ENCODE data around the gene PPARGC1A. TPM values are rescaled to one million over a fixed set of nuclear protein-coding genes. Genes with fewer than 3 reads are reported as not detected.

The PPARGC1A gene
- total RNA-seq, 2 donors from 2014 or later, result 8.9 to 10.2 TPM

DNA sequence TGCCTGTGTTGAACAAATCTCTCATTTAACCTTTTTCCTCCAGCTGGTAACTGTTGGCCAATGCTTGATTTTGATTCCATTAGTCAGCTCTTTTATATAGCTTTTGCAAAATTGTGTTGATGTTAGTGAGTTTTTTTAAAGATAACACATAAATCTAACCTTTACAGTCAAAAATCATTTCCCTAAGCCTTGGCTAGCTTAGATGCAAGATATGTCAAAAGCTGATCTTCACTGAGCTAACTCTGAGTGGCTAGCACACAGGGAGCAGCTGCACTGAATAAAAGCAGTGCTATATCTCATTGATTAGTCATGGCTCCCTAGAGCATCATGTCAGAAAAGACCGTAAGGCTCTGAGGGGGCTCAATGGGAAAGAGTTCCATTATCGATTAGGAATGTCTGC, 78.7 kb downstream of the PPARGC1A start:
- 58 to 90% methylated on average over 2 of the region's 2 CpGs for WGBS, 2 experiments (ENCODE audit: insufficient coverage in 1 of 2, insufficient read length in 1 of 2)
- peaks cover 3% of the 10 kb centered on the region for H3K4me1 Mint-ChIP-seq
- no peak for DNase-seq
- H3K27ac Mint-ChIP-seq, result no peak overlapping the region
- no peak overlapping the region for H3K4me3 Mint-ChIP-seq
- H3K4me1 ChIP-seq (ENCODE audit: control insufficient read depth, insufficient read depth, low read length), result no peaks in the 10 kb centered on the region
- H3K36me3 ChIP-seq (ENCODE audit: control insufficient read depth, insufficient read depth, low read length), result no peaks in the 10 kb centered on the region
- H3K27me3 ChIP-seq (ENCODE audit: control insufficient read depth, insufficient read depth, low read length, poor library complexity, severe bottlenecking), result no peaks in the 10 kb centered on the region
- no peak overlapping the region for H3K4me3 ChIP-seq (ENCODE audit: low read length)
- H3K9ac ChIP-seq (ENCODE audit: extremely low read depth, low read length, poor library complexity, severe bottlenecking), result no peak overlapping the region
- H3K9me3 Mint-ChIP-seq, result no peaks in the 10 kb centered on the region
- peaks cover 7% of the 10 kb centered on the region for H3K36me3 Mint-ChIP-seq (ENCODE audit: low read depth)
- no peaks in the 10 kb centered on the region for H3K27me3 Mint-ChIP-seq (ENCODE audit: insufficient read depth)
- no peaks in the 10 kb centered on the region for H3K9me3 ChIP-seq (ENCODE audit: control insufficient read depth, low read length)
- peak overlapping the region; percentile 44 for H3K27ac ChIP-seq (ENCODE audit: low read depth, low read length)
- TF ChIP-seq, protein P1, sequence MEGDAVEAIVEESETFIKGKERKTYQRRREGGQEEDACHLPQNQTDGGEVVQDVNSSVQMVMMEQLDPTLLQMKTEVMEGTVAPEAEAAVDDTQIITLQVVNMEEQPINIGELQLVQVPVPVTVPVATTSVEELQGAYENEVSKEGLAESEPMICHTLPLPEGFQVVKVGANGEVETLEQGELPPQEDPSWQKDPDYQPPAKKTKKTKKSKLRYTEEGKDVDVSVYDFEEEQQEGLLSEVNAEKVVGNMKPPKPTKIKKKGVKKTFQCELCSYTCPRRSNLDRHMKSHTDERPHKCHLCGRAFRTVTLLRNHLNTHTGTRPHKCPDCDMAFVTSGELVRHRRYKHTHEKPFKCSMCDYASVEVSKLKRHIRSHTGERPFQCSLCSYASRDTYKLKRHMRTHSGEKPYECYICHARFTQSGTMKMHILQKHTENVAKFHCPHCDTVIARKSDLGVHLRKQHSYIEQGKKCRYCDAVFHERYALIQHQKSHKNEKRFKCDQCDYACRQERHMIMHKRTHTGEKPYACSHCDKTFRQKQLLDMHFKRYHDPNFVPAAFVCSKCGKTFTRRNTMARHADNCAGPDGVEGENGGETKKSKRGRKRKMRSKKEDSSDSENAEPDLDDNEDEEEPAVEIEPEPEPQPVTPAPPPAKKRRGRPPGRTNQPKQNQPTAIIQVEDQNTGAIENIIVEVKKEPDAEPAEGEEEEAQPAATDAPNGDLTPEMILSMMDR (conservative IDR thresholded peaks at IDR 0.05), result no peak

DNA sequence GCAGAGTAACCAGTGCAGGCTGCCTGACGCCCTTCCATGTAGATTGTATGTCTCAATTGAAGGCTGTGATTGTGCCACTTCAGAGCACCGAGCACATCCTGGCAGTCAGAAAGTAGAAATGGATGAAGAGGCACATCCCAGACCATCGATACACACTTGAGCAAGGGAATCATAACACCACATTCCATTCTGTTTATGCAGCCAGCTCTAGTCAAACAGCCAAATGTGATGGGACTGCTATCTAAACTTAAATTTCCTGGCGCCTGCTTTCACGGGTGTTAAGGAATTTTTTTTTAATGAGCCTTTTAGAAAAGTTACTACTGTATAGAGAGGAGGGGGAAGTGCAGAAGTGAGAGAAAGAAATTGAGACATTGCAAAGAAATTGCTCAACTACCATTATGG, 84.4 kb downstream of the PPARGC1A start:
- H3K36me3 ChIP-seq (ENCODE audit: control insufficient read depth, insufficient read depth, low read length), result no peaks in the 10 kb centered on the region
- H3K27me3 ChIP-seq (ENCODE audit: control insufficient read depth, insufficient read depth, low read length, poor library complexity, severe bottlenecking), result no peaks in the 10 kb centered on the region
- H3K27me3 Mint-ChIP-seq (ENCODE audit: insufficient read depth), result no peaks in the 10 kb centered on the region
- TF ChIP-seq, protein P1 (conservative IDR thresholded peaks at IDR 0.05), result no peak
- H3K4me1 ChIP-seq (ENCODE audit: control insufficient read depth, insufficient read depth, low read length), result no peaks in the 10 kb centered on the region
- no peak overlapping the region for H3K9ac ChIP-seq (ENCODE audit: extremely low read depth, low read length, poor library complexity, severe bottlenecking)
- H3K9me3 Mint-ChIP-seq, result no peaks in the 10 kb centered on the region
- no peak overlapping the region for H3K4me3 Mint-ChIP-seq
- no peak overlapping the region for H3K27ac ChIP-seq (ENCODE audit: low read depth, low read length)
- H3K27ac Mint-ChIP-seq, result no peak overlapping the region
- H3K36me3 Mint-ChIP-seq (ENCODE audit: low read depth), result no peaks in the 10 kb centered on the region
- WGBS, 2 experiments (ENCODE audit: insufficient coverage in 1 of 2, insufficient read length in 1 of 2), result 94% methylated on average over 5 of the region's 5 CpGs
- H3K4me1 Mint-ChIP-seq, result no peaks in the 10 kb centered on the region
- no peaks in the 10 kb centered on the region for H3K9me3 ChIP-seq (ENCODE audit: control insufficient read depth, low read length)
- no peak overlapping the region for H3K4me3 ChIP-seq (ENCODE audit: low read length)
- DNase-seq, result no peak

DNA sequence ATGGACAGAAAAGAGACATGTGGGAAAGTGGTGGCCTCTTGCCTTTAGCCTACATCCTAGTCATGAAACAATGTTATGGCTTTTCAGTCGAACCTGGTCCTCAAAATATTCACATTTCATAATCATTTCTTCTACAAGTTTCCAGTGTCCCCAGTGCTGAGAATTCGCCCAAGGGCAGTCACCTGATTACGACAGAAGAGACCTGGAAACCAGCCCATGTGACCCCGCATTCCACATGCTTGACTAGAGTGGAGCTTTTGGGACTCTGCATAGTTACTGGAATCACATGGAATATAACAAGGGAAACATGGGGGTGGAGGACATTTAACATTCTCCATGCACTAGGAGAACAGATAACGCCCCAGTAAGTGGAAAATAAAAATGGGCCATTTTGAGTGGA, 100.1 kb downstream of the PPARGC1A start:
- Histone ChIP-seq H3K4me3 (ENCODE audit: low read length) (no peak overlapping the region), H3K36me3 (ENCODE audit: control insufficient read depth, insufficient read depth, low read length) (no peaks in the 10 kb centered on the region), H3K27ac (ENCODE audit: low read depth, low read length) (no peak overlapping the region), H3K4me1 (ENCODE audit: control insufficient read depth, insufficient read depth, low read length) (no peaks in the 10 kb centered on the region), H3K27me3 (ENCODE audit: control insufficient read depth, insufficient read depth, low read length, poor library complexity, severe bottlenecking) (no peaks in the 10 kb centered on the region), H3K9ac (ENCODE audit: extremely low read depth, low read length, poor library complexity, severe bottlenecking) (no peak overlapping the region), H3K9me3 (ENCODE audit: control insufficient read depth, low read length) (no peaks in the 10 kb centered on the region)
- TF ChIP-seq, protein P1 (conservative IDR thresholded peaks at IDR 0.05), result no peak
- Mint-ChIP-seq H3K4me3 (no peak overlapping the region), H3K27me3 (ENCODE audit: insufficient read depth) (no peaks in the 10 kb centered on the region), H3K27ac (no peak overlapping the region), H3K9me3 (no peaks in the 10 kb centered on the region), H3K4me1 (no peaks in the 10 kb centered on the region), H3K36me3 (ENCODE audit: low read depth) (peaks cover 1% of the 10 kb centered on the region)
- DNase-seq, result no peak
- WGBS, 2 experiments (ENCODE audit: insufficient coverage in 1 of 2, insufficient read length in 1 of 2), result 52 to 80% methylated on average over 2 to 5 of the region's 5 CpGs

Measured in endodermal cell (in vitro differentiated cells).